GM21515 (cell line): ENCODE measurements around the gene ZNF844.
"Not testable (repeated sequence)": the region's sequence is repeated elsewhere in the genome, so short reads cannot be mapped to it uniquely, and the experiment has no call there.

Experiments used
- ATAC-seq: cut with Tn5 transposase; IDR thresholded peaks from one replicate; pipeline ENCODE4 v1.9.1; 2021; ENCODE audit not compliant: unreplicated experiment

The ZNF844 gene

GRCh38 chr19:12064590-12065538 is at the start of gene ZNF844:
ZNF844 (plus strand) TSS chr19:12064731; CDS start chr19:12064874, 143 bp downstream.
- peak; percentile 79 for ATAC-seq

- ATAC-seq, result no peak
These were observed 49.3 kb upstream of the ZNF844 start for GRCh38 chr19:12015015-12015752.

GRCh38 chr19:12015753-12016116 is 48.8 kb upstream of the ZNF844 start:
- ATAC-seq, result no peak

GRCh38 chr19:12034198-12034597 is 30.3 kb upstream of the ZNF844 start:
- ATAC-seq, result no peak

GRCh38 chr19:12034620-12035019 is 29.9 kb upstream of the ZNF844 start:
- no peak for ATAC-seq

- ATAC-seq, result peak; percentile 83
These were observed 29.0 kb upstream of the ZNF844 start, which contains the start of gene ZNF433 for GRCh38 chr19:12035220-12036172. ZNF433 (minus strand) TSS chr19:12035679; CDS start chr19:12035539, 140 bp downstream.

- ATAC-seq, result no peak
These were observed 21.6 kb upstream of the ZNF844 start for GRCh38 chr19:12042893-12043292.

- ATAC-seq, result no peak
These were observed 20.6 kb upstream of the ZNF844 start for GRCh38 chr19:12043752-12044422.

GRCh38 chr19:12047868-12048267 is 16.7 kb upstream of the ZNF844 start:
- ATAC-seq, result no peak

GRCh38 chr19:12052091-12052496 is 12.4 kb upstream of the ZNF844 start:
- peak; percentile 16 for ATAC-seq

GRCh38 chr19:12052497-12053169 is 11.9 kb upstream of the ZNF844 start, which contains the start of gene ZNF878:
ZNF878 (minus strand) TSS chr19:12052961; CDS start chr19:12052801, 160 bp downstream.
- peak; percentile 90 for ATAC-seq

- ATAC-seq, result no peak
These were observed 8.7 kb upstream of the ZNF844 start for GRCh38 chr19:12055784-12056183.

GRCh38 chr19:12075538-12076139 is 11.1 kb downstream of the ZNF844 start:
- ATAC-seq, result no peak

- not testable (repeated sequence) for ATAC-seq
These were observed 11.8 kb downstream of the ZNF844 start for GRCh38 chr19:12076331-12076730.

GRCh38 chr19:12077375-12077774 is 12.8 kb downstream of the ZNF844 start:
- no peak for ATAC-seq

GRCh38 chr19:12083336-12083735 is 18.8 kb downstream of the ZNF844 start:
- ATAC-seq, result not testable (repeated sequence)

- ATAC-seq, result no peak
These were observed 20.7 kb downstream of the ZNF844 start for GRCh38 chr19:12085074-12085818.

GRCh38 chr19:12090807-12091206 is 26.3 kb downstream of the ZNF844 start:
- ATAC-seq, result no peak
